HG03469 (cell line): ENCODE measurements around the gene ACOT6.
A peak's percentile ranks its signal among the peaks of the same experiment; 100 is the strongest.
"Not testable (repeated sequence)": the region's sequence is repeated elsewhere in the genome, so short reads cannot be mapped to it uniquely, and the experiment has no call there.

ENCODE experiments used
- ATAC-seq: cut with Tn5 transposase; IDR thresholded peaks from one replicate; pipeline ENCODE4 v1.9.1; 2021; ENCODE audit warnings: mild to moderate bottlenecking, moderate library complexity, moderate number of reproducible peaks; ENCODE audit not compliant: unreplicated experiment

ACOT6 gene, protein sequence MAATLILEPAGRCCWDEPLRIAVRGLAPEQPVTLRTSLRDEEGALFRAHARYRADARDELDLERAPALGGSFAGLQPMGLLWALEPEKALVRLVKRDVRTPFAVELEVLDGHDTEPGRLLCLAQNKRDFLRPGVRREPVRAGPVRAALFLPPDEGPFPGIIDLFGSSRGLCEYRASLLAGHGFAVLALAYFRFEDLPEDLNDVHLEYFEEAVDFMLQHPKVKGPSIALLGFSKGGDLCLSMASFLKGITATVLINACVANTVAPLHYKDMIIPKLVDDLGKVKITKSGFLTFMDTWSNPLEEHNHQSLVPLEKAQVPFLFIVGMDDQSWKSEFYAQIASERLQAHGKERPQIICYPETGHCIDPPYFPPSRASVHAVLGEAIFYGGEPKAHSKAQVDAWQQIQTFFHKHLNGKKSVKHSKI

GRCh38 chr14:73612339-73613045 is at the start of gene ACOT6:
Gene ACOT6, plus strand, starts transcription at chr14:73612517. Its CDS starts 55 bp downstream, at chr14:73612572.
- no peak for ATAC-seq

GRCh38 chr14:73562696-73563095 is 49.6 kb upstream of the ACOT6 start:
- not testable (repeated sequence) for ATAC-seq

DNA sequence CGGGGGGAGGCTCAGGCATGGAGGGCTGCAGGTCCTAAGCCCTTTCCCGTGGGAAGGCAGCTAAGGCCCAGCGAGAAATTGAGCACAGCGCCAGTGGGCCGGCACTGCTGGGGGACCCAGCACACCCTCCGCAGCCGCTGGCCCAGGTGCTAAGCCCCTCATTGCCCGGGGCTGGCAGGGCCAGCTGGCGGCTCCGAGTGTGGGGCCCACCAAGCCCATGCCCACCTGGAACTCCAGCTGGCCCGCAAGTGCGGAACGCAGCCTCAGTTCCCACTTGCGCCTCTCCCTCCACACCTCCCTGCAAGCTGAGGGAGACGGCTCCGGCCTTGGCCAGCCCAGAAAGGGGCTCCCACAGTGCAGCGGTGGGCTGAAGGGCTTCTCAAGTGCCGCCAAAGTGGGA is 45.9 kb upstream of the ACOT6 start:
- ATAC-seq: not testable (repeated sequence)

GRCh38 chr14:73566935-73567334 is 45.4 kb upstream of the ACOT6 start:
- ATAC-seq: not testable (repeated sequence)

DNA sequence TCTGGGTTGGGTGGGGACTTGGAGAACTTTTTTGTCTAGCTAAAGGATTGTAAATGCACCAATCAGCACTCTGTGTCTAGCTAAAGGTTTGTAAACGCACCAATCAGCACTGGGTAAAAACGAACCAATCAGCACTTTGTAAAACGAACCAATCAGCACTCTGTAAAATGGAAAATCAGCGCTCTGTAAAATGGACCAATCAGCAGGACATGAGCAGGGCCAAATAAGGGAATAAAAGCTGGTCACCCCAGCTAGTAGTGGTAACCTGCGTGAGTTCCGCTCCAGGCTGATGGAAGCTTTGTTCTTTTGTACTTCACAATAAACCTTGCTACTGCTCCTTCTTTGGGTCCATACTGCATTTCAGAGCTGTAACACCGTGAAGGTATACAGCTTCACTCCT is 45.0 kb upstream of the ACOT6 start:
- ATAC-seq: no peak

DNA sequence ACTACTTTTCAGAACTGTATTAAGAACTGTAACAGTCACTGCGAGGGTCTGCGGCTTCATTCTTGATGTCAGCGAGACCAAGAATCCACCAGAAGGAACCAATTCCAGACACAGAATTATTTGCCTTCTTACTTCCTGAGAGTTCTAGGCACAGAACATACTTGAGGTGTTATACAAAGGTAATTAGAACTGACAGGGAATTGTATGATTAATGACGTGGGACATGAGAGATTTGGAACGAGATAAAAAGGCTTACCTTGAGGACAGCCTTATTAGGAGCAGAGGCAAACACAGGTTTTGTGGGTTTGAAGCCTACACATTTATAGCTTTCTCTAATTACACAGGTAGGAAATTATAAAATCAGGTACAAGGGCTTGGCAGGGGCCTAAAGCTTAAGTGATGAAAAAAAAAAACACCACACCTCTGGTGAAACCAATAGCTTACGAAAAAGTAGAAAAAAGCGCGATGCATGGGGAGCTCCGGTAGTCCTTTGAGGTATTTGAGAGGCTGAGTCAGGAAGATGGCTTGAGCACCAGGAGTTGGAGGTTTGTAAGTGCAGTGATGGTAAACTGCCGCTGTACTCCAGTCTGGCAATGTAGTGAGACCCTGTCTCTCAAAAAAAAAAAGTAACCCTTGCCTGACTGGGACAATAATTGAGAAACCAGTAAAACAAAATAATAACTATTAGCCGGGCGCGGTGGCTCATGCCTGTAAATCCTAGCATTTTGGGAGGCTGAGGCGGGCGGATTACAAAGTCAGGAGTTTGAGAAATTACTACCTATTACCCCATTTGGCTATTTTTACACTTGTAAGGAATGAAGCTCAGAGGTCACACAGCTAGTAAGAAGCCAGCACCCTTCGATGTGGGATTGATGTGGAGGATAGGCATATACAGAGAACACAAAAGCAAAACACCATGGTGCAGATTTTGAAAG is 44.1 kb upstream of the ACOT6 start:
- no peak for ATAC-seq

- peak; percentile 7 for ATAC-seq
Observed at GRCh38 chr14:73568886-73569184, 43.5 kb upstream of the ACOT6 start.

DNA sequence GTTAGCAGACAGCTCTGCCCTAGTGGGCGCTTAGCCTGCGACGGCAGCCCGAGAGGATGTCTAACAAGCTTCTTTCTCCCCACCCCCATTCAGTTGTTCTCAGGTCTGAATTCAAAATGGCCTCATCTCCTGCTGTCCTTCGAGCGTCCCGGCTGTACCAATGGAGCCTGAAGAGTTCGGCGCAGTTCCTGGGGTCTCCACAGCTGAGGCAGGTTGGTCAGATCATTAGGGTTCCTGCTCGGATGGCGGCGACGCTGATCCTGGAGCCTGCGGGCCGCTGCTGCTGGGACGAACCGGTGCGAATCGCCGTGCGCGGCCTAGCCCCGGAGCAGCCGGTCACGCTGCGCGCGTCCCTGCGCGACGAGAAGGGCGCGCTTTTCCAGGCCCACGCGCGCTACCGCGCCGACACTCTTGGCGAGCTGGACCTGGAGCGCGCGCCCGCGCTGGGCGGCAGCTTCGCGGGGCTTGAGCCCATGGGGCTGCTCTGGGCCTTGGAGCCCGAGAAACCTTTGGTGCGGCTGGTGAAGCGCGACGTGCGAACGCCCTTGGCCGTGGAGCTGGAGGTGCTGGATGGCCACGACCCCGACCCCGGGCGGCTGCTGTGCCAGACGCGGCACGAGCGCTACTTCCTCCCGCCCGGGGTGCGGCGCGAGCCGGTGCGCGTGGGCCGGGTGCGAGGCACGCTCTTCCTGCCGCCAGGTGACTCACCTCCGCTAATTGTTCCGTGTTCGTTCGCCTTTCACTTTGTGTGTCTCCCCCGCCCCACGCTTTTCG is 42.9 kb upstream of the ACOT6 start, which contains the start of gene ACOT2:
ACOT2 (plus strand) TSS at position 29 of the 774 bp plus-strand sequence; CDS start at position 57, 28 bp downstream.
- peak; percentile 37 for ATAC-seq

DNA sequence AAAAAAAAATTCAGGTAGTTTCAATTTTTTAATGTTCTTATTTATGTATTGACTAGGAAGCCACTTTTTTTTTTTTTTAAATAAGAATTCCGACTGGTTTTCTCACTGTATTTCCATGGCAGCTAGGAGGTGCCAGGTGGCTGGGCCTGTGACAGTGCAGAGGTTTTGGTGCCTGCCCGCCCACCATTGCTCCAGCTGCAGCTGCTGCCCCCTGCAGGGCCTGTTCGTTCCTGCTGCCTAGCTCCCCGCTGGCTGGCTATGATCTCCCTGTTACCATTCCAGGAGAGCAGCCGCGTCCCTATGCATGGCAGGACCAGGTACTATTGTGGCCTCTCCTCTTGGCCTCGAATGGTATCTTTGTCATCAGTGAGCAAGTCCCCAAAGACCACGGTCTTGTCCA is 41.4 kb upstream of the ACOT6 start:
- ATAC-seq: not testable (repeated sequence)

- ATAC-seq: not testable (repeated sequence)
Observed at GRCh38 chr14:73573034-73573433, 39.3 kb upstream of the ACOT6 start.

DNA sequence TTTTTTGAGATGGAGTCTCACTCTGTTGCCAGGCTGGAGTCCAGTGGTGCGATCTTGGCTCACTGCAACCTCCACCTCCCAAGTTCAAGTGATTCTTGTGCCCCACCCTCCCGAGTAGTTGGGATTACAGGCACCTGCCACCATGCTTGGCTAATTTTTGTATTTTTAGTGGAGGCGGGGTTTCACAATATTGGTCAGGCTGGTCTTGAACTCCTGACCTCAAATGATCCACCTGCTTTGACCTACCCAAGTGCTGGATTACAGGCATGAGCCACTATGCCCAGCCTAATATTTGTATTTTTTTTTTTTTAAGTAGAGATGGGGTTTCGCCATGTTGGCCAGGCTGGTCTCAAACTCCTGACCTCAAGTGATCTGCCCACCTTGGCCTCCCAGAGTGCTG is 38.6 kb upstream of the ACOT6 start:
- ATAC-seq: not testable (repeated sequence)

- ATAC-seq: not testable (repeated sequence)
Observed at GRCh38 chr14:73574251-73574650, 38.1 kb upstream of the ACOT6 start.

GRCh38 chr14:73576391-73576790 is 35.9 kb upstream of the ACOT6 start:
- no peak for ATAC-seq

DNA sequence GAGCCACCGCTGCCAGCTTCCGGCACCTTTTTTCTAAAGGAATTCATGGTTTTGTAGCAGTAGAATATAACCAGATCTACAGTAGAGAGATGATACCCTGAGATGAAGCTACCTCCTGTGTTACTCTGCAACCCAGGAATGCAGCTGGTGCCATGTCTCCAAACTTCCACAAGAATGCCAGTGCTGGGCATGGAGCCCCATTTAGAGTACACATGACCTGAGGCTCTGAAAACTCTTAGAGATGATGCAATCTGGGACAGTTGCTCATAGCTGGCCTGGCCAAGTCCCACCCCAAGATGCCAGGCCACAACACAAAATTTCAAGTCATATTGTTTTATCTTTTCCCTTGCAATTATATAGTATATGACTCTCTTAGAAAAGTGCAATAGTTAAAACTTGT is 35.1 kb upstream of the ACOT6 start:
- ATAC-seq: not testable (repeated sequence)

DNA sequence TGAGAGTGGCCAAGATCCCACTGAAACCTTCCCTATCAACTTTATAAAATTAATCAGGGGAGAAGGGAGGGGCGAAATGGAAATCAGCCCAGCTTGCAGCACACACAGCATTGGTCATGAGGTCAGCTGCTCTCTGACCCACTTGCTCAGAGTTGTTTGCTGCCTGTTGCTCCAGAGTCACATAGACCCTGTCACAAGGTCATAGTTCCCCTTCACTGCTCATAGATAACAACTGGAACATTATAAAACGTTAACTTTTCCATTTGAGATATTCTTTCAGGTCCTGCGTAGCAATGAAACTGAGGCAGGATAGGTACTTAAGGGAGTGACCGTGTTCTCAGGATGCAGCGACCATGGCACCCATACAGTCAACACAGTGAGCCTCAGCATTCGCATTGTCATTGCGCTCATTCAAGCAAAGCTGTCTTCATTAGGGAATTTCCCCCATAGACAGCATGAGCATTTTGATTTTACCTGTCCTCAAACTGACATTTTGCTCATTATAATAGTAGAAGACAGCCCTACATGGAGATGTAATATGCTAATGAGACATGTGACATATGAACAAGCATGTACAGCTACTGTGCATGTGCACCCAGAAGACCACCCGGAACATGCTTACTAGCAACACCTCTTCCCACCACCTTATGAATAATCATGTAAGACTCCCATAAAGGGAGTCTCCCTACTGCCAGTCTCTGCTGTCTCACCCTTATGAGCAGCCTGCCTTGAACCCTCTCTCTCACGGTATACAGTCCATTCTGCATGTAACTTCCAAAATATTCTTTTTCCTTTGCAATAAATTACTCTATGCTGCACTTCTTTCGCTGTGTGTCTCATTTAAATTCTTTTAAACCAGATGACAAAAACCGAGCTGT is 30.0 kb upstream of the ACOT6 start:
- ATAC-seq: not testable (repeated sequence)

- no peak for ATAC-seq
Observed at GRCh38 chr14:73588695-73589094, 23.6 kb upstream of the ACOT6 start.

GRCh38 chr14:73589116-73589515 is 23.2 kb upstream of the ACOT6 start:
- ATAC-seq: no peak

- not testable (repeated sequence) for ATAC-seq
Observed at GRCh38 chr14:73590673-73591004, 21.7 kb upstream of the ACOT6 start.

GRCh38 chr14:73591690-73592449 is 20.4 kb upstream of the ACOT6 start, which contains the start of gene ACOT4:
Gene ACOT4, plus strand, starts transcription at chr14:73591873. Its CDS starts 87 bp downstream, at chr14:73591960.
- ATAC-seq: no peak
